GM18909 (cell line): Measurements from ENCODE around the gene ARMC7.
A peak's percentile ranks its signal among the peaks of the same experiment; 100 is the strongest.

ENCODE experiments used
- ATAC-seq: cut with Tn5 transposase; IDR thresholded peaks from one replicate; pipeline ENCODE4 v1.9.1; 2021; ENCODE audit warnings: mild to moderate bottlenecking; ENCODE audit not compliant: unreplicated experiment, poor library complexity

The ARMC7 gene

DNA sequence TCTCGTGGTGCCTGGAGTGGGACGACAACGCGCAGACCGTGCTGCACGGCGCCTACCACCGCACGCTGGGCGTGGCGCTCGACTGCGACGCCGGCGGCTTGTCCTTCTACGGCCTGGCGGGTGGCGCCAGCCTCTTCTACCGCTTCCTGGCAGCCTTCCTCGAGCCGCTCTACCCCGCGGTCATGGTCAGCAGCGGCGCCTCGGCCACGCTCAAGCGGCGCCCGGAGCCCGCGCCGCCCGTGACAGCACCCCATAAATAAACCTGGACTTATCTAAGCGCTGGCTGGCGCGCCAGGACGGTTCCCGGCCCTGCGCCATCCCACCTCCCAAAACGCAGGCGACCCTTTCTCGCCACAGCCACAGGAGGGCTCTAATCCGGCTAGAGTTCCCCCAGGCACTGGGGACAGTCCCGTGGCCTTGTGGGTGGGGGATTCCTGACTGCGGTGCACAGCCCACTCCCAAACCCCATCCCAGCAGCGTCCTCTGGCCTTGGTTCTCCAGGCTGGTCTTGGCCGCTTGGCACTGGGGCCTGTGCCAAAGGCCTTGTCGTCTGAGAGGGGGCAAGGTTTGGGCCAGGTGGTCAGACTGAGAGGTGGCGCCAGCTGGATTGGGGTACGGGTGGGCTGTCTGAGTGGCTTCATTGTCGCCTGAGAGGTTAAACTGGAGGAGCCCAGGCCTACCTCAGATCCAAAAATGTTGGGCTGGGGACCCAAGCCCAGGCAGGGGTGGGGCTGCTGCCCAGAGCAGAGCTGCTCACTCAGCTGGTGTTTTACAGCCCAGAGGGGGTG lies 32.1 kb upstream of the ARMC7 start:
- ATAC-seq, result peak; percentile 44

DNA sequence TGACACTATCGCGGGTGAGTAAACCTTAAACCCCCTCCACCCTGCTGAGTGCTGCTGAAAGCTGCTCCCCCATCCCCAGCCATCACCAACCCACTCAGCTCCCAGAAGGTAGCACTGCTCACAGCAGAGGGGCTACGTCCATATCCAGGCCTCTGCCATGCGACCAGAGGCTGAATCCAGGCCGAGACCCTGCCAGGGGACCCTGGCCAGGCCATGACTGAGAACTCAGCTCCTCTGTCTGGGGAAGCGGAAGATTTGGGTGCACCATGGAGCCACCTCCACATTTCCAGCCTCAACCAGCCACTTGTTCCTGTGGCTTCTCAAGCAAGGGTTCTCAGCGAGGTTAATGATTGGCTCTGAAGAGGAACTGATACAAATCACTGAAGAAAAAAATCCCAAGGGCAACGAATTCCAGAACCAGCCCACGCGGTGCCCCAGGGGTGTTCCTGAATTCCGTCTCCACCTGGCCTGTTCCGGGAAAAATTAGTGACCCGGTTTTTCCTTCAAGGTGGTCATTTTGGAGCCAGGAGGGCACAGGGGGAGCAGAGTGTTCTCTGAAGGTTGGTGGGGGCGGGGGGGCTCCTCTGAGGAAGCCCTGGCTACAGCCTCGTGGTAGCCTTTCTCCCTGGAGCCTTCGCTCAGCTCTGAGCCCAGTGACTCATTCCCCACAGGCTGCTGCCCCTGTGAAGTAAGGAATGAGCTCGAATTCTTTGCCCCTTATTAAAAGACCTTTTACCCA lies 31.3 kb upstream of the ARMC7 start:
- ATAC-seq, result peak; percentile 53

DNA sequence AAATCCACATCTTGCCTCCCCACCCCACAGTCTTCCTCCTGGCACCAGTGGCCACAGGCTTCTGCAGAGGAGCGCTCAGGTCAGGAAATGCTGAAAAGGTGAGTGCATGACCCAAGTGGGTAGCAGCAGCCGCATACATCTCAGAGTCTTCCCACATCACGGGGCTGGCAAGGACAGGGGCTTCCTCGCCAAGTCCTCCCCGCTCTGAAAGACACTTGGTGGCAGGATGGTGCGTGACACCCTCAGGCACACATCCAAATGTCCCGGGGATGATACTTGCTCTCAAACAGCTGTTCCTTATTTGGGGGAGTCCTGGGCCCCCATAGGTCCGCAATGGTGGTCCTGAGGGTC lies 30.8 kb upstream of the ARMC7 start:
- no peak for ATAC-seq

DNA sequence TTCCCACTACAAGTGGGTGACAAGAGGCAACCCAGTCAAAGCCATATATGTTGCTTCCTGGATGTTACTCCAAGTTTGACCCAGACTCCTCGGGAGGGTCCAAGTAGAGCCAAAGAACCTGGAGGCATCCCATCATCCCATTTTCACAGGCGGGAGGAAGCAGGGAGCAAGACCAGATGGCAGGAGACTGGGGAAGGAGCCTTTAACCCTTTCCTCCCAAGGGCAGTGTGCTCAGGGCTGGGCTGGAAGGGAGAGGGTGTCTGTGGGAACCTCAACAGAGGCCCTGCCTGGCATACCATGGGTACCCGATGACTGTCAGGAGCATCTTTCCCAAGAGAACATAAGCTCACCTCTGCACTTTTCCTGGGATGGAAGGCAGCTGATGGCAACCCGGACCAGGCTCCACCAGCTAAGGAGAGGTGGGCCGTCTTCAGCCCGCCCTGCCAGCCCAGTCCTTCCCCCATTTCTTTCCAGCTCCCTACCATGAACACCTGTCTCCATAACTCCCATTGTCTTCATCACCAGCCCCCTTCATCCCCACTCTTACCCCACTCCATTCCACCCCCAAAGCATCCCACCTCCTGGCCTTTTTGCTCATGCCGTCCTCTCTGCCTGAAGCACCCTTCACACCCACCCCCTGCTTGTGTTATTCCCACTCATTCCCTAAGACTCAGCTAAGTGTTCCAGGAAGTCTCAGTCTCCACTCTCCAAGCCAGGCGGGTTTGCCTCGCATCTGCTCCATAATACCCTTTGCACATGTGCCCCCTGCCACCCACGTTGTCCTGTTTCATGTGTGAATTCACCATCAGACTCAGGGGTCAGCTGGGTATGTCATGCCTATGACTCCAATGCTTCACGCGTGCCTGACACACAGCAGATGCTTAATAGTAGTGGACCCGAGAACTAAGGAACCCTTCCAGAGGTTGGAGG lies 27.9 kb upstream of the ARMC7 start:
- ATAC-seq, result no peak

DNA sequence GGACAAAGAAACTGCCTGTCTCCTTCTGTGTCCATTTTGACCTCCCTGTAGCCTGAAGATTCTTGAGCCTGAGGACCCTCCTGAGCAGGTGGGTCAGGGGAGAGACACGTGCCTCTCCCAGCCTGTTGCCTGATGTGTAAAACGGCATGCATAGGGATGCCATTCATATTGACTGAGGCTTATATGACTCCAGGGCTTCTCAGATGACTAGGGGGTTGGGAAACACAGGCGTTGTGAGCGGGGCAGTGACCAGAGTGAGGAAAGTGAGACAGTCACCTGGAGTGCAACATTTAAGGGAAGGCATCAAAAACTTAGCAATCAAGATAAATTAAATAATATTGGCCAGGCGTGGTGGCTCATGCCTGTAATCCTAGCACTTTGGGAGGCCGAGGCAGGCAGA lies 27.1 kb upstream of the ARMC7 start:
- ATAC-seq, result no peak

DNA sequence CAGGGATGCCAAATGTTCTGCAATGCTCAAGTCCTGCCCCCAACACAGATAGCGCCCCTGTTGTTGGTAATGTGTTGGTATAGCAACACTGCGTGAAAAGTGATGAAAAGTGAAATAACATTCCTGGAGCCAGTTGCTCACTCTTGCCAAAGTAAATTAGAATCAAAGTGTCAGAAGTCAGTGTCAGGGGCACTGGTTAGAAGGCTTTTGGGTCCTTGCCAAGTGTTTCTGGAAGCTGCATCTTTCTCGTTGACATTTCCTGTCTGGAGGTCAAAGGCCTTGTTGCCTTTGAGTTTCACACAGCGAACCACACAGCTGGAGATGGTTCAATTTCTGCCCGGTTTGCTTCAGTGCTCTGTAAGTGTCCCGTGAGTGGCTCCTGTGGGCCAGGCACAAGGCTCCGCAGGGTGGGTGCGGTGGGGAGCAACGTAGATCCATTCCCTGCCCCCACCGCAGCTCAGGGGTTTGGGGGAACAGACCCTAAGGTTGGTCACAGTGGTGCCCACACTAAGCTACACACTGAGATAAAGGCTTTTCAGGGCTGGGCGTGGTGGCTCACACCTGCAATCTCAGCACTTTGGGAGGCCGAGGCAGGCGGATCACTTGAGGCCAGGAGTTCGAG lies 25.6 kb upstream of the ARMC7 start:
- no peak for ATAC-seq

DNA sequence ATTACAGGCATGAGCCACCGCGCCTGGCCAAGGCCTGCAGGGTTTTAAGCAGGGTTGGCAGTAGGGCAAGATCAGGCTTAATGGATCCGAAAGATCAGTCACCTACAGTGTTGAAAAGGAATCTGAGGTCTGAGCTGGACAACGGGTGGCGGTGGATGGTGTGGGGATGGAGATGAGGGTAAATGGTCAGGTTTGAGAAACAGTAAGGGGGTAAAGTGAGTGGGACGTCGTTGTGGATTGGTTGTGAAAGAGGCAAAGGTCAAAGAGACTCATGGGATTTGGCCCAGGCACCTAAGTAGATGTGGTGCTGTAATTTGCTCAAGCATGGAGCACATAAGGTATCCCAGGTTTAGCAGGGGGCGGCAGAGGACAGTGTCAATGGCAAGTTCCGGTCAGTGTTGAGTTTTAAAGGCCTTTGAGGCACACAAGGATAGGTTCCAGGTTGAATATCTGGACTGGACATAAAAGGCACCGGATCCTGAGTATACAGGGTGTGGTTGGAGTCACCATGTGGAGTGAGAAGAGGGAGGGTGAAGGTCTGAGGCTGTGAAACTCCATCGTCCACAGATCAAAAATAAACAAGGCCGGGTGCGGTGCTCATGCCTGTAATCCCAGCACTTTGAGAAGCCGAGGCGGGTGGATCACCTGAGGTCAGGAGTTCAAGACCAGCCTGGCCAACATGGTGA lies 23.1 kb upstream of the ARMC7 start:
- no peak for ATAC-seq

DNA sequence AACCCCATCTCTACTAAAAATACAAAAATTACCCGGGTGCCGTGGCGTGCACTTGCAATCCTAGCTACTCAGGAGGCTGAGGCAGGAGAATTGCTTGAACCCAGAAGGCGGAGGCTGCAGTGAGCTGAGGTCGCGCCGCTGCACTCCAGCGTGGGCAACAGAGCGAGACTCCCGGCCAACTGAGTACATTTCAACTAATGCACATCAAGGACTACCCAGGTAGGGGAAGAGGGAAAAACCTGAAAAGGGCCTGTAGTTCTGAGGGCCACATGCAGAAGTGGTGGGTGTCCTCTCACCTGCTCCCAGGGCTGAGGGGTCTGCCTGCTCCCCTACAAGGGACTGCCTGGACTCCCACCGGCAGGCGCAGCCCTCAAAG lies 22.6 kb upstream of the ARMC7 start:
- no peak for ATAC-seq

DNA sequence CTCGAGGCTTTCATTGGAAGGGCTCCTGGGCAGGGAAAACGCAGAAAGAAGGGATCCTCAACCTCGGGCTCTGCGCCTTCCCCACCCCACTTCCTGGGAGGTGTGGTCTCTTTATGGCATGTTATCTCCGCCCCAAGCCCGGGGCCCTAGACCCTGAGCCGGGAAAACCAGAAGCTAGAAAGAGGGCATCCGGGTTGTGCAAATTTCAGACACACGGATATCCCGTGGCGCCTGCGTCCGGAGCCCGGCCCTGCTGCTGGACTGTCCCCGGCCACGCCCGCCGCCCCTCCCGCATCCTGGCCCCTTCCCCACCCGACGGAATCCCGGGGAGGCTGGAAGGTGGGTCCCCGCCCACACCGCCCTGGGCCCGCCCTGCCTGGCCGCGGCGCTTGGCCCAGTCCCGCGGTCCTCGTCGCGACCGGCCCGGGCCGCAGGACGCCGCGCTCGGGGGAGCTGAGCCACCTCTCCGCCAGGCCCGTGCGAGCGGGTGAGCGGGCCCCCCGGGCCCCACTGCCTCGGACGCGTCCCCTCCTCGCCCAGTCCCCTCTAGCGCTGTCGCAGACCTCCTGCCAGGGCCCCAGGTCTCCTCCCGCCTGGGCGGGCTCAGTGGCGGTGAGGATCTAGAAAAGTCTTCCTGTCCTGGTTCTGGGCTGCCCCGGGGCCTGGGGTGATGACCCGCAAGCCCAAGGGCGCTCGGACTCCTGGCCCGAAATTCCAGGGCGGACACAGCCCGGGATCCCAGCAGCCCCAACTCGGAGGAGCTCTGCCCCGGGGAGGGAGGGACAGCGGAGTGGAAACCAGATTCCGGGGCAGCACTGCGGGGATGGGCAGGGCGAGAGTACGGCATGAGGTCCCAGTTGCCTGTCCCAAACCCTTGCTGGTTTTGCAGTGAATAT lies 22.0 kb upstream of the ARMC7 start, which contains the start of gene SLC16A5:
SLC16A5 (plus strand) TSS at position 397 of the 896 bp plus-strand sequence. CDS start 5,683 bp downstream, outside the sequence.
- ATAC-seq, result peak; percentile 58

DNA sequence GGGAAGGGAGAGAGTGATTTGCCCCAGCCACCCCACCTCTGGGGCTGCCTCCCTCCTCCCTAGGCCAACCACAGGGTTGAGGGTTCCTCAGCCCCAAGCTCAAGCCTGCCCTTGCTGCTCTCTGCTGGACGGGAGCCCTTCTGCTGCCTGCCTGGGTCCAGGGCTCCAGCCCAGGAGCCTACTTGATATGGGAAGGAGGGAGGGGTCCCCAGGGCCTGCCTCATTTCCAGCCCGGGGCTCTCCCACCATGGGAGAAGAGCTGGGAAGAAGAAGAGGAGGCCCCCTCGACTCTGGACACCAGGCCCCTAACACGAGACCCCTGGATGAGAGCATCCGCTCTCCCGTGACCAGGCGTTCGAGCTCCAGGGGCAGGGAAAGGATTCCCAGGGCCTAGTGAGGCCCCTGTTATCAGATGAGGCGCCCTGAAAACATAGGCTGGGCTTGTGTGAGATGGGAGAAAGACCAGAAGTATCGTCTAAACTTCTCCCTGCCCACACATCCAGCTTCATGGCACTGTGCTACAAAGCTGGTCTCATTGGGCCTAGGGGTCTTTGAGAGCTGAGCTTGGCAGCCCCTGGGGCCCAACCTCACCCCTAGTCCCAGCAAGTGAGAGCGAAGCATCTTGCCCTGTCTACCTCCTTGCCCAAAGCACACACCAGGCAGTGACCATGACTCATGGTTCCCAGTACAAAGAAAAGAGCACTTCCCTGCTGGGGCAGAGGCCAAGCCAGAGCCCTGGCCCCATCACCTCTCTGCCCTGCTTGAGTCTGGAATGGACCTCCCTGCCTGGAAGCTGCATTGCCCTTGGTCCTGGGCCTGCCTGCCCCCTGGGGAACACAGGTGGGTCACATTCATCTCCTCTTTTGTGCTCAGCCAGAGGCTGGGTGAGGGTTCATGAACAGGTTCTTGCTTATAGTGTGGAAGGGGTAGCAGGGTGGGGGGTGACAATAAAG lies 21.0 kb upstream of the ARMC7 start:
- peak; percentile 11 for ATAC-seq

DNA sequence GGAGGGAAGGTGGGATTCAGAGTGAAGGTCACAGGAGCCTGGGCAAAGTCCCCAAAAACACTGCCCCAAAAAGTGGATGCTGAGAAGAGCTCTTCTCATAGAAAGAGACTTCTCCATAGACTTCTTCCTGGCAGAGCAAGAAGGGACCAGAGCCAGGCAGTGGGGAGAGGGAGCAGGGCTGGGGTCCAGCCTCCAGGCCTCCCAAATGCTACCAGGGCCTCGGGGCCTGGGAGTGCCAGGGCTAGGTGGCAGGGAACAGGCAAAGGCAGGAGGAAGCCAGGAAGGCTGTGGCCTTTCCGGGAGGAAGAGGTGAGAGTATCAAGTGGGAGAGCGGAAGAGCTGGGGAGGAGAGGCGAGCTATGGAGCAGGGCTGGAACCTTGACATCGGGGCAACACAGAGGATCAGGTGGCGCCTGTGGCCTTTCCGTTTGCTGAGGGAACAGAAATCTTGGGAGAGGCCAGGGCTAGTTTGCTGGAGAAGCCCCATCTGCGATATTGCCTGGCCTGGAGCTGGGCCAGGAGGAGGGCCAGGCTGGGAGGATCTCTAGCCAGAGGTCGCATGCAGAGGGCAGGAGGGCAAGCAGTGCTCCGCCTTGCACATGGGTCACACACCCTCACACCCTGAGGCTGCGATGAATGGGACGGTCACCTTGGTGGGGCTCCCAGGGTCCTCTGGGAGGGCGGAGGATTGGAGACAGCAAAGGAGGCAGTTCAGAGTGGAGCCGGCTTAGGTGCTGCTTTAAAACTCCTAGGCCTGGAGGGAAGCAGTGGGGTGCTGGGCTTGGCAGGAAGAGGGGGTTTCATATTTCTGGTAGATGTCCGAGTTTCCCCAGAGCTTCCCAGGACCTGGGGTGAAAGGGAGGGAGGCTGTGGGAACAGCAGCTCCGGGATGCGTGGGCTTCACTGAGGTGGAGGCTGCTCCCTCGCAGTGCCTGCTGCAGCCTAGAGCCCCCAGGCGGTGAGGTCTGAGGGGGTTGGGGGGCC lies 18.6 kb upstream of the ARMC7 start:
- ATAC-seq, result no peak

DNA sequence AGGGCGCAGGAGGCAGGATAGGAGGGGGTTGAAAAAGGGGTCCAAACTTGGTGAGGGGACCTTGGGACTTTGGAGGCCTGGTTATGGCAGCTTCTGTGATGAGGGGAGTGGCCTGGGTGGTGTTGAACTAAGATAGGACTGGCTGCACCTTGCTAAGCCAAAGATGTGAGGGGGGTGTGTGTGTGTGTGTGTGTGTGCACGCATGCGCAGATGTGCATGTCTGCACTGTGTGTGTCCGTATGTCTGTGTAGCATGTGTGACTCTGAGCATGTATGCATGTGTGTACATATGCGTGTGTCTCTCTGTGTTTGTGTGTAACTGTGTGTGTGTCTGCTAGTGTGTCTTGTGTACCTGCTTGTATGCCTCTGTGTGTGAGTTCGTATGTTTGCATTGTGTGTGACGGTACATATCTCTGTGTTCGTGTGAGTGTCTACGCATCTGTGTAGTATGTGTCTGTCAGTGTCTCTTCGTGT lies 17.9 kb upstream of the ARMC7 start:
- ATAC-seq, result no peak

DNA sequence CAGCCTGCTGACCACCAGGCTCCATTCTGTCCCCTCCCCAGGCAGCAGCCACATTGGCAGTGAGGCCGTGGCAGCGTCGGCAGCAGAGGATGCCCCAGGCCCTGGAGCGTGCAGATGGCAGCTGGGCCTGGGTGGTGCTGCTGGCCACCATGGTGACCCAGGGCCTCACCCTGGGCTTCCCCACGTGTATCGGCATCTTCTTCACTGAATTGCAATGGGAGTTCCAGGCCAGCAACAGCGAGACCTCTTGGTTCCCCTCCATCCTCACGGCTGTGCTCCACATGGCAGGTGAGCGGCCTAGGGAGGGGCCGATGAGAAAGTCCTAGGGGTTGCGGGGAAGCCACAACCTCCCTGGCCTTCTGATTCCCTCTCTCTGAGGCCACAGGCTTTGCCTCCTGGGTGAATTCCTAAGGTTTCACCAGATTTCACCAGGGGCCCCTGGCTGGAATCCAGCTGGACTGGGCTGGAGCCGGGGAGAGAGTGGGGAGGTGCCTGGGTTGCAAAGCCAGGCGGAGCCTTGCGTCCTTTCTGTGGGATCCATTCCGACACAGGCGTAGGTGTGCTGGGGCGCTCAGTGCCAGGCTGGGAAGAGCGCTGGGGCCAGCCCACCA lies 16.1 kb upstream of the ARMC7 start:
- no peak for ATAC-seq

DNA sequence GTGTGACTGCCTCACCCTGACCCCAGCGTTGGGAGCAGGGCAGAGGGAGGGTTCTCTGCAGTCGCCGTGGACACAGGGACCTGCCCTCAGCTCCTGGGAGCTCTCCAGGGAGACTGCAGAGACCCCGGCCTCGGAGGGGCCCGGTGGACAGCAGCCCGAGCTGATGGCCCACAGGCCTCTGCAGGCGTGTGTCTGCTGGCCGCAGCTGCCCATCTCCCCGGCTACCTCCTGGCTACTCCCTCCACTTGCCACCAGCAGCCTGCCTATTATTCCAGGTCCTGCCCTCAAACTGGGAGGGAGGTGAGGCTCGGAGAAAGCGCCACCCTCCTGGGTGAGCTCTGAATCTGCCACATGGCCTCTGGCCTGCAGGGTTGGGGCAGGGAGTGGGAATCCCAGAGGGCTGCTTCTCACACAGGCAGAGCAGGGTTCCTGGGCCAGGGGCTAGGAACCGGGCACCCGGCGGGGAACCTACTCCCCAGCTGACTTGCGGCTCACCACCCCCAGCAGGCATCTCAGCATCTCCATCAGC lies 14.8 kb upstream of the ARMC7 start:
- no peak for ATAC-seq

DNA sequence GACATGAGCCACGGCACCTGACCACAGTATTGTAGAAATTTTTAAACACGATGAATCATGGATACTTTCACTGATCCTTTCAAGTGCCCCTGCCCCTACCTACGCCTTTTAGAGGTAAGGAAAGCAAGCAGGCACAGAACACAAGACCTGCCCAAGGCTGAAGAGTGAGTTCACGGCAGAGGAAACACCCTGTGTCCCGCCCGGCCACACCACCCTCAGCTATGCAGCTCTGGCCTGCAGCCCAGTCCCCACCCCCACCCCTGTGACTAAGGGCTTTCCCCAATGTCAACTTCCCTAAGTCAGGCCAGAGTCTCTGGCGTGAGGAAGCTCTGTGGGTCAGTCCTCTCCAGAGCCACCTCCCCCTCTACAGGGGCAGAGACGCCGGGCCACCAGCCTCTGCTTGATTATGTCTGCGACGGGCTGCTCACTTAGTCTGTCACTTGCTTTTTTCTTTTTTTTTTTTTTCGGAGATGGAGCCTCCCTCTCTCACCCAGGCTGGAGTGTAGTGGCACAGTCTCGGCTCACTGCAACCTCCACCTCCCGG lies 13.6 kb upstream of the ARMC7 start:
- no peak for ATAC-seq
